Endothelial cell (in vitro differentiated cells): ENCODE measurements around the gene ADAMTS19. TPM values are rescaled to one million over a fixed set of nuclear protein-coding genes. Genes with fewer than 3 reads are reported as not detected.

ENCODE experiments used
- DNase-seq: peaks from one replicate; pipeline ENCODE4 v3.0.0; 2021; ENCODE audit warnings: low spot score
- H3K27ac Mint-ChIP-seq: one replicate; pipeline ENCODE4 v1.8.0; 2021; ENCODE audit warnings: mixed read lengths, inconsistent platforms; ENCODE audit not compliant: unreplicated experiment
- H3K27me3 Mint-ChIP-seq: one replicate; pipeline ENCODE4 v1.8.0; 2021; ENCODE audit warnings: mild to moderate bottlenecking, moderate library complexity, mixed read lengths, inconsistent platforms; ENCODE audit not compliant: unreplicated experiment
- H3K36me3 Mint-ChIP-seq: one replicate; pipeline ENCODE4 v1.8.0; 2021; ENCODE audit warnings: mild to moderate bottlenecking, low read depth, mixed read lengths, inconsistent platforms; ENCODE audit not compliant: unreplicated experiment
- H3K4me1 Mint-ChIP-seq: one replicate; pipeline ENCODE4 v1.8.0; 2021; ENCODE audit warnings: mild to moderate bottlenecking, mixed read lengths, inconsistent platforms; ENCODE audit not compliant: unreplicated experiment
- H3K4me3 Mint-ChIP-seq: one replicate; pipeline ENCODE4 v1.8.0; 2021; ENCODE audit warnings: mild to moderate bottlenecking, mixed read lengths, inconsistent platforms; ENCODE audit not compliant: unreplicated experiment
- H3K9me3 Mint-ChIP-seq: one replicate; pipeline ENCODE4 v1.8.0; 2021; ENCODE audit warnings: mixed read lengths, inconsistent platforms; ENCODE audit not compliant: unreplicated experiment
- total RNA-seq: library from RNA; stranded (reverse); fragmentation: NEBNext Ultra II Directional; extraction: Animal tissue kit (Norgen Biotek cat#: 25700); gene quantifications from one replicate; pipeline ENCODE4 v1.2.1, GENCODE V29; 2021; ENCODE audit not compliant: unreplicated experiment
- TF ChIP-seq, protein P1 (sequence below): fragments of 200-600 bp; sonication (generic); IDR thresholded peaks from one replicate; pipeline ENCODE4 v1.5.0; 2021; ENCODE audit warnings: antibody characterized with exemption; ENCODE audit not compliant: unreplicated experiment

Gene ADAMTS19
- total RNA-seq, 1 donor from 2014 or later: 6.9 TPM

- no peak overlapping the region for H3K27ac Mint-ChIP-seq
These were observed 36.3 kb downstream of the ADAMTS19 start for GRCh38 chr5:129496421-129496820.

GRCh38 chr5:129496864-129497595 is 36.9 kb downstream of the ADAMTS19 start:
- DNase-seq: no peak
- Mint-ChIP-seq H3K36me3 (no peaks in the 10 kb centered on the region), H3K27ac (no peak overlapping the region), H3K27me3 (no peaks in the 10 kb centered on the region), H3K4me3 (no peak overlapping the region), H3K4me1 (no peaks in the 10 kb centered on the region), H3K9me3 (no peaks in the 10 kb centered on the region)
- TF ChIP-seq, protein P1, sequence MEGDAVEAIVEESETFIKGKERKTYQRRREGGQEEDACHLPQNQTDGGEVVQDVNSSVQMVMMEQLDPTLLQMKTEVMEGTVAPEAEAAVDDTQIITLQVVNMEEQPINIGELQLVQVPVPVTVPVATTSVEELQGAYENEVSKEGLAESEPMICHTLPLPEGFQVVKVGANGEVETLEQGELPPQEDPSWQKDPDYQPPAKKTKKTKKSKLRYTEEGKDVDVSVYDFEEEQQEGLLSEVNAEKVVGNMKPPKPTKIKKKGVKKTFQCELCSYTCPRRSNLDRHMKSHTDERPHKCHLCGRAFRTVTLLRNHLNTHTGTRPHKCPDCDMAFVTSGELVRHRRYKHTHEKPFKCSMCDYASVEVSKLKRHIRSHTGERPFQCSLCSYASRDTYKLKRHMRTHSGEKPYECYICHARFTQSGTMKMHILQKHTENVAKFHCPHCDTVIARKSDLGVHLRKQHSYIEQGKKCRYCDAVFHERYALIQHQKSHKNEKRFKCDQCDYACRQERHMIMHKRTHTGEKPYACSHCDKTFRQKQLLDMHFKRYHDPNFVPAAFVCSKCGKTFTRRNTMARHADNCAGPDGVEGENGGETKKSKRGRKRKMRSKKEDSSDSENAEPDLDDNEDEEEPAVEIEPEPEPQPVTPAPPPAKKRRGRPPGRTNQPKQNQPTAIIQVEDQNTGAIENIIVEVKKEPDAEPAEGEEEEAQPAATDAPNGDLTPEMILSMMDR: no peak

More at GRCh38 chr5:129496421-129496820, 36.3 kb downstream of the ADAMTS19 start:
- H3K4me1 Mint-ChIP-seq: no peaks in the 10 kb centered on the region
- H3K27me3 Mint-ChIP-seq: no peaks in the 10 kb centered on the region
- no peaks in the 10 kb centered on the region for H3K36me3 Mint-ChIP-seq
- no peak overlapping the region for H3K4me3 Mint-ChIP-seq
- no peaks in the 10 kb centered on the region for H3K9me3 Mint-ChIP-seq
- TF ChIP-seq, protein P1: no peak
- no peak for DNase-seq

DNA sequence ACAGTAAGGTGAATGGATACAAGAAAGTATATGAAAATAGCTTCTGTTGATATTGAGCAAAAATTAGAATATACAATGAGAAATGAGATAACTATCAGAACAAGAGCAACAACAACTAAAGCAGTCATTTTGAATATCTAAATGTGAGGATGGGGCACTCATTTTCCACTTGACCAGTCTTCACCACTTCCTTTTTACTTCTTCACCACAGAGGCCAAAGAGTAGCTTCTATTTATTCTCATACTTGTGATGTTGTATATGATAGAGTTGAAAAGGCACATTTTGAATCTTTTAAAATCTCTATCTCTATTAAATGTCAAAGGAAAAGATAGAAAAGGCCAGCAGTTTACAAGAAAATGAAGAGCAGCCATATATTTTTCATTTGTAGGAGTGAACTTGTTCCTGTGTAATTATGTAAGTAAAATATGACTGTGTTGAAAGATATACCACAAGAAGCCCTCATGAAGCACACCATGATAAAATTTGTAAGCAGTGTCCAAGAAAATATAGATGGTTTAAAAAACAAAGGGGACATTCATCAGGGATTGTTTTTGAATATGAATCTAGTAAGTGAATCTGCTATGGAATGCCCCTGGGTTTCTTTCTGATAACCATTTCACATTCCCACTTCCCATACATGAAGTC is 39.2 kb downstream of the ADAMTS19 start:
- no peaks in the 10 kb centered on the region for H3K4me1 Mint-ChIP-seq
- no peak for DNase-seq
- TF ChIP-seq, protein P1: no peak
- H3K27me3 Mint-ChIP-seq: no peaks in the 10 kb centered on the region
- H3K27ac Mint-ChIP-seq: no peak overlapping the region
- H3K9me3 Mint-ChIP-seq: no peaks in the 10 kb centered on the region
- no peaks in the 10 kb centered on the region for H3K36me3 Mint-ChIP-seq
- H3K4me3 Mint-ChIP-seq: no peak overlapping the region

- no peaks in the 10 kb centered on the region for H3K27me3 Mint-ChIP-seq
- DNase-seq: no peak
- no peak overlapping the region for H3K4me3 Mint-ChIP-seq
- no peaks in the 10 kb centered on the region for H3K4me1 Mint-ChIP-seq
- H3K27ac Mint-ChIP-seq: no peak overlapping the region
- TF ChIP-seq, protein P1: no peak
- no peaks in the 10 kb centered on the region for H3K9me3 Mint-ChIP-seq
- no peaks in the 10 kb centered on the region for H3K36me3 Mint-ChIP-seq
These were observed 40.0 kb downstream of the ADAMTS19 start for GRCh38 chr5:129500101-129500500.

- Mint-ChIP-seq H3K27ac (no peak overlapping the region), H3K36me3 (no peaks in the 10 kb centered on the region), H3K4me1 (no peaks in the 10 kb centered on the region), H3K27me3 (no peaks in the 10 kb centered on the region), H3K4me3 (no peak overlapping the region), H3K9me3 (no peaks in the 10 kb centered on the region)
- TF ChIP-seq, protein P1: no peak
- no peak for DNase-seq
These were observed 46.0 kb downstream of the ADAMTS19 start for GRCh38 chr5:129506086-129506485.
